Mesenteric fat pad (tissue), 1 donor: ENCODE measurements around the gene ENPP4. TPM values are rescaled to one million over a fixed set of nuclear protein-coding genes. Genes with fewer than 3 reads are reported as not detected.

ENCODE experiments used
- total RNA-seq: library from RNA; stranded (reverse); fragmentation: NEBNext Ultra II Directional; extraction: Animal tissue kit (Norgen Biotek cat#: 25700); gene quantifications from one replicate; pipeline ENCODE4 v1.2.1, GENCODE V29; 2021
- donor health status: DM: yes; HTN: yes; CAD: no.

ENPP4 gene
- total RNA-seq, 1 donor from 2014 or later = 21.1 TPM

Other genes starting within 250 kb of the ENPP4 start
- 8.2 TPM for gene CLIC5, start 114.1 kb upstream of the ENPP4 start, total RNA-seq
- 0.67 TPM for gene ENPP5, start 41.0 kb downstream of the ENPP4 start, total RNA-seq